K562 (cell line): Measurements from ENCODE around the gene IFTAP. TPM values are rescaled to one million over a fixed set of nuclear protein-coding genes. Genes with fewer than 3 reads are reported as not detected.
A peak's percentile ranks its signal among the peaks of the same experiment; 100 is the strongest.

ENCODE experiments used
- CTCF ChIP-seq, 3 experiments: IDR thresholded peaks in 2 of 3; conservative IDR thresholded peaks in 1 of 3; 2 replicates each; pipeline ENCODE4 v1.5.1; 2011 to 2012; ENCODE audit warnings: low read length in 3 of 3, mild to moderate bottlenecking in 3 of 3, control low read depth in 2 of 3, improper control_type of control experiment in 1 of 3, inconsistent platforms in 1 of 3, low read depth in 1 of 3, mixed read lengths in 1 of 3, moderate library complexity in 1 of 3; ENCODE audit not compliant: insufficient read depth in 2 of 3
- HDAC3 ChIP-seq: fragments of 450-650 bp; IDR thresholded peaks from 2 replicates; pipeline ENCODE4 v1.6.1; 2018; ENCODE audit warnings: borderline replicate concordance, mild to moderate bottlenecking, moderate library complexity; ENCODE audit not compliant: partially characterized antibody
- KAT8 ChIP-seq: fragments of 450-650 bp; IDR thresholded peaks from 2 replicates; pipeline ENCODE4 v1.6.1; 2016; ENCODE audit warnings: low read depth, mild to moderate bottlenecking
- MYC ChIP-seq, 2 experiments: fragments of 250-450 bp in 1 of 2; sonication (Bioruptor Pico) in 1 of 2; IDR thresholded peaks; 2 replicates each; pipeline versions ENCODE4 v1.5.1 to v1.6.1; 2012 to 2021; ENCODE audit warnings: low read depth in 2 of 2, borderline replicate concordance in 1 of 2, improper control_type of control experiment in 1 of 2, low read length in 1 of 2, mild to moderate bottlenecking in 1 of 2, moderate library complexity in 1 of 2
- POLR3A ChIP-seq: IDR thresholded peaks from 2 replicates; pipeline ENCODE4 v1.6.1; 2011; ENCODE audit warnings: borderline replicate concordance, mild to moderate bottlenecking, moderate library complexity; ENCODE audit not compliant: insufficient read length, insufficient read depth; ENCODE audit errors: extremely low read depth
- SREBF1 ChIP-seq: fragments of 150-350 bp; IDR thresholded peaks from 2 replicates; pipeline ENCODE4 v1.6.1; 2014; ENCODE audit warnings: antibody characterized with exemption, low read depth, low read length, borderline replicate concordance
- VEZF1 ChIP-seq: fragments of 200-800 bp; sonication (Bioruptor generic); IDR thresholded peaks from 2 replicates; pipeline ENCODE4 v1.6.1; 2017; ENCODE audit warnings: missing genetic modification characterization, missing compliant biosample characterization
- ZNF175 ChIP-seq: fragments of 200-800 bp; sonication (Bioruptor generic); IDR thresholded peaks from 2 replicates; pipeline ENCODE4 v1.6.1; 2016; ENCODE audit warnings: low read depth, mild to moderate bottlenecking, missing genetic modification characterization, missing compliant biosample characterization
- ZNF431 ChIP-seq: sonication (generic); formaldehyde crosslinking; IDR thresholded peaks from 2 replicates; pipeline ENCODE4 v1.8.0; 2022; ENCODE audit warnings: mild to moderate bottlenecking, missing genetic modification reagents
- ZNF644 ChIP-seq: fragments of 200-800 bp; sonication (Bioruptor generic); IDR thresholded peaks from 2 replicates; pipeline ENCODE4 v1.6.1; 2016; ENCODE audit warnings: low read depth, missing genetic modification characterization, missing compliant biosample characterization
- ZNF764 ChIP-seq: fragments of 250-450 bp; sonication (Bioruptor Pico); IDR thresholded peaks from 2 replicates; pipeline ENCODE4 v1.4.0; 2020; ENCODE audit warnings: low read depth, mild to moderate bottlenecking, moderate library complexity
- polyA plus RNA-seq, 8 experiments: library from polyadenylated mRNA; depleted of rRNA in 4 of 8; stranded (reverse) in 5 of 8; unstranded in 3 of 8; fragments of >200 nt; fragmentation: Nextera tagmentation in 2 of 8; fragmentation: Illumina TruSeq in 1 of 8; extraction: Ambion mirVana in 2 of 8; extraction: Trizol in 1 of 8; gene quantifications; 2 replicates each; pipeline versions ENCODE4 v1.2.1 to v1.2.3, GENCODE V29; 2011 to 2014; ENCODE audit warnings: inconsistent platforms in 1 of 8, missing spikeins in 1 of 8
- total RNA-seq, 7 experiments: library from RNA; depleted of rRNA in 6 of 7; stranded (reverse); fragments of >200 nt in 6 of 7; fragmentation: Illumina TruSeq in 2 of 7; extraction: Trizol in 2 of 7; gene quantifications; 2 replicates each; pipeline versions ENCODE4 v1.2.1 to v1.2.3, GENCODE V29; 2011 to 2021; ENCODE audit warnings: low replicate concordance in 1 of 7

Gene IFTAP
- total and polyA plus RNA-seq, 9 of the 15 experiments (the other 6 are each of a cell fraction or from before 2014, with no cell fraction given): 9.2 to 30.0 (median 17.0) TPM

DNA sequence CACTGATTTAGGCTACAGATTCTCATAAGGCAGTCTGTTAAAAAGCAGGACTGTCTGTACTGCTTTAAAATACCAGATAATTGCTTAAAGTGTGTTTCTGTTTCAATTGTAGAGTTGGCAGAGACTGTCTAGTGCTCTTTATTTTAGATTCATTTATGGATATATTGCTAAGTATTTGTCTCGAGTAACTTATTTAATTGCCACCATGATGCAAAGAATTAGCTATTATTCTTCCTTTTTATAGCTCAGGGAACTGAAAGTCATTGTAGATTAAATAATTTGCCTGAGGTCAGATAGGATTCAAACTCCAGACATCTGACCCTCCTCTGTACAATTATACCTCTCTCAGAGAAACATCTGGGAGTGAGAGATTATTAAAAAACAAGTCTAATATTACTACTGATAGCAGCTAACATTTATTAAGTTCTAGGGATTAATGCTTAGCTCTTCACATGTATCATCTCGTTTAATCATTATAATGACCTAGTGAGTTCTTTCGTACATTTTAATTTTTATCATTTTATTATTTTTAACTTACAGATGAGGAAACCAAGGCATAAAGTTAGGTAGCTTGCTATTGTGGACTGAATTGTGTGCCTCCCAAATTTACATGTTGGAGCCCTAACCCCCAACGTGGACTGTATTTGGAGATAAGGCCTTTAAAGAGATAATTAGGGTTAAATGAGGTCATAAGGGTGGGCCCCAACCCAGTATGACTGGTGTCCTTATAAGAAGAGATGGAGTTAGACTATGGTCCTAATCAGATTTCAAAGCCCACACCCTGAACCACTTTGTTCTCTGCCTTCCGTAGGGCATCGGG, 23.5 kb downstream of the IFTAP start (continued):
- TF ChIP-seq ZNF175 (0 out of 2 replicates have a peak, but pooled peaks have one; percentile 22), KAT8 (no peak), HDAC3 (peak; percentile 15), VEZF1 (CRISPR knock-in tag) (peak; percentile 48; the same call in 1 of the 2 replicates), SREBF1 (no peak), ZNF764 (CRISPR knock-in tag) (no peak), CTCF (IDR thresholded peaks at IDR 0.05 in 2 of 3, conservative IDR thresholded peaks at IDR 0.05 in 1 of 3; ENCODE audit: insufficient read depth in 2 of 3, low read depth in 1 of 3, low read length in 3 of 3) (no peak), MYC (IDR thresholded peaks at IDR 0.05; ENCODE audit: low read depth, low read length) (0 out of 2 replicates have a peak, but pooled peaks have one; percentile 13), MYC (CRISPR knock-in tag; IDR thresholded peaks at IDR 0.05; ENCODE audit: borderline replicate concordance, low read depth) (no peak), POLR3A (no peak), ZNF431 (CRISPR knock-in tag) (no peak), ZNF644 (tag) (0 out of 2 replicates have a peak, but pooled peaks have one; percentile 41)
